Left lung (tissue), 10 donors: ENCODE data around the gene RECQL5. TPM values are rescaled to one million over a fixed set of nuclear protein-coding genes. Genes with fewer than 3 reads are reported as not detected.

ENCODE experiments used
- ATAC-seq: fragments of 200-7000 bp; cut with Tn5 transposase; one replicate; pipeline ENCODE4 v1.9.1; 2020; ENCODE audit warnings: moderate library complexity
- DNase-seq, 4 donors: peaks; one replicate each; pipeline ENCODE4 v3.0.0-alpha.2; 2013 to 2020
- H3K27ac ChIP-seq, 2 donors: fragments of 200-600 bp; sonication (generic) in 1 of 2; one replicate each; pipeline versions ENCODE4 v1.5.0 to v1.8.0; 2020 to 2021
- H3K27me3 ChIP-seq, 2 donors: fragments of 200-600 bp; sonication (generic) in 1 of 2; one replicate each; pipeline versions ENCODE4 v1.5.0 to v1.8.0; 2020 to 2021
- H3K36me3 ChIP-seq, 2 donors: fragments of 200-600 bp; sonication (generic) in 1 of 2; one replicate each; pipeline versions ENCODE4 v1.5.0 to v1.8.0; 2020 to 2021
- H3K4me1 ChIP-seq, 2 donors: fragments of 200-600 bp; one replicate each; pipeline ENCODE4 v1.8.0; 2021
- H3K4me3 ChIP-seq, 2 donors: fragments of 200-600 bp; sonication (generic) in 1 of 2; one replicate each; pipeline versions ENCODE4 v1.5.0 to v1.8.0; 2020 to 2021; ENCODE audit warnings: mild to moderate bottlenecking in 1 of 2
- H3K9me3 ChIP-seq, 2 donors: fragments of 200-600 bp; sonication (generic) in 1 of 2; one replicate each; pipeline versions ENCODE4 v1.5.0 to v1.8.0; 2020 to 2021
- CTCF ChIP-seq, 2 donors: fragments of 200-600 bp; sonication (generic) in 1 of 2; IDR thresholded peaks; one replicate each; pipeline versions ENCODE4 v1.5.0 to v1.8.0; 2021; ENCODE audit warnings: antibody characterized with exemption in 2 of 2
- intact Hi-C, 2 donors: fragments of 100-400 bp; cut with DNase I; formaldehyde crosslinking; loops; one replicate each; pipeline versions ENCODE4 v1.11.2 to v1.14.2; 2022
- polyA plus RNA-seq, 6 donors: library from polyadenylated mRNA; unstranded; fragments of 120-200 nt; gene quantifications; one replicate each; pipeline ENCODE4 v1.2.1, GENCODE V29; 2013; ENCODE audit not compliant: insufficient read length in 6 of 6
- total RNA-seq, 2 donors: library from RNA; stranded (reverse); fragmentation: NEBNext Ultra II Directional; extraction: Animal tissue kit (Norgen Biotek cat#: 25700); gene quantifications; one replicate each; pipeline ENCODE4 v1.2.1, GENCODE V29; 2021
- donor health status: DM: no; HTN: yes; CAD: no.
- donor health status: DM: no; HTN: no; CAD: no.

The RECQL5 gene
- total and polyA plus RNA-seq, 8 donors = 28.5 to 43.0 (median 34.5) TPM

- ATAC-seq = peak; percentile 73
- DNase-seq = peak in 3 of 4 donors; percentile 17 to 76 (median 42)
- Histone ChIP-seq H3K36me3 (peaks cover 0 to 80% of the 10 kb centered on the region in 2 donors), H3K27ac (peak overlapping the region in 1 of 2 donors; percentile 33), H3K9me3 (no peaks in the 10 kb centered on the region), H3K4me1 (peaks cover 20 to 66% of the 10 kb centered on the region in 2 donors), H3K4me3 (no peak overlapping the region), H3K27me3 (no peaks in the 10 kb centered on the region)
- TF ChIP-seq CTCF (IDR thresholded peaks at IDR 0.05) = no peak
- intact Hi-C loops = no loop called here
These were observed 26.8 kb upstream of the RECQL5 start for GRCh38 chr17:75693500-75694481.

- H3K4me1 ChIP-seq = peaks cover 18 to 67% of the 10 kb centered on the region in 2 donors
- H3K27me3 ChIP-seq = no peaks in the 10 kb centered on the region
- intact Hi-C loops = no loop called here
- H3K27ac ChIP-seq = no peak overlapping the region
- ATAC-seq (no peak), DNase-seq (no peak)
- peaks cover 0 to 75% of the 10 kb centered on the region in 2 donors for H3K36me3 ChIP-seq
- no peak overlapping the region for H3K4me3 ChIP-seq
- no peaks in the 10 kb centered on the region for H3K9me3 ChIP-seq
- TF ChIP-seq CTCF (IDR thresholded peaks at IDR 0.05) = no peak
These were observed 26.0 kb upstream of the RECQL5 start for GRCh38 chr17:75692976-75693375.

GRCh38 chr17:75691801-75692626, 25.1 kb upstream of the RECQL5 start:
- intact Hi-C loops = no loop called here
- Histone ChIP-seq H3K9me3 (no peaks in the 10 kb centered on the region), H3K36me3 (peaks cover 0 to 65% of the 10 kb centered on the region in 2 donors), H3K4me3 (no peak overlapping the region), H3K27ac (peak overlapping the region in 1 of 2 donors; percentile 23), H3K4me1 (peaks cover 9 to 67% of the 10 kb centered on the region in 2 donors), H3K27me3 (no peaks in the 10 kb centered on the region)
- ATAC-seq = no peak
- TF ChIP-seq CTCF (IDR thresholded peaks at IDR 0.05) = no peak
- DNase-seq = no peak

GRCh38 chr17:75691371-75691791, 24.4 kb upstream of the RECQL5 start:
- Histone ChIP-seq H3K27me3 (no peaks in the 10 kb centered on the region), H3K4me1 (peaks cover 9 to 68% of the 10 kb centered on the region in 2 donors), H3K36me3 (peaks cover 0 to 59% of the 10 kb centered on the region in 2 donors), H3K4me3 (no peak overlapping the region), H3K9me3 (no peaks in the 10 kb centered on the region), H3K27ac (peak overlapping the region in 1 of 2 donors; percentile 23)
- intact Hi-C loops = no loop called here
- ATAC-seq = peak; percentile 7
- DNase-seq = no peak
- TF ChIP-seq CTCF (IDR thresholded peaks at IDR 0.05) = no peak
